GM13977 (cell line): ENCODE data around the gene ASPA.

Experiments used
- DNase-seq: peaks from one replicate; pipeline ENCODE4 v3.0.0; 2012; ENCODE audit warnings: low spot score
- in situ Hi-C: fragments of 300-500 bp; cut with MboI; formaldehyde crosslinking; loops from one replicate; pipeline ENCODE4 v1.12.0; 2022; ENCODE audit warnings: low sequenced_read_pairs, low pct_unique_long_range_greater_than_20kb, mixed read lengths, inconsistent platforms; ENCODE audit not compliant: unreplicated experiment
- TF ChIP-seq, protein P1 (sequence below): IDR thresholded peaks from 2 replicates; pipeline ENCODE4 v1.5.1; 2012; ENCODE audit warnings: mild to moderate bottlenecking, control low read depth; ENCODE audit not compliant: insufficient read depth; ENCODE audit errors: extremely low read depth, missing control alignments

ASPA gene

GRCh38 chr17:3528403-3528851 is 52.6 kb downstream of the ASPA start:
- in situ Hi-C loops: no loop called here
- TF ChIP-seq, protein P1, sequence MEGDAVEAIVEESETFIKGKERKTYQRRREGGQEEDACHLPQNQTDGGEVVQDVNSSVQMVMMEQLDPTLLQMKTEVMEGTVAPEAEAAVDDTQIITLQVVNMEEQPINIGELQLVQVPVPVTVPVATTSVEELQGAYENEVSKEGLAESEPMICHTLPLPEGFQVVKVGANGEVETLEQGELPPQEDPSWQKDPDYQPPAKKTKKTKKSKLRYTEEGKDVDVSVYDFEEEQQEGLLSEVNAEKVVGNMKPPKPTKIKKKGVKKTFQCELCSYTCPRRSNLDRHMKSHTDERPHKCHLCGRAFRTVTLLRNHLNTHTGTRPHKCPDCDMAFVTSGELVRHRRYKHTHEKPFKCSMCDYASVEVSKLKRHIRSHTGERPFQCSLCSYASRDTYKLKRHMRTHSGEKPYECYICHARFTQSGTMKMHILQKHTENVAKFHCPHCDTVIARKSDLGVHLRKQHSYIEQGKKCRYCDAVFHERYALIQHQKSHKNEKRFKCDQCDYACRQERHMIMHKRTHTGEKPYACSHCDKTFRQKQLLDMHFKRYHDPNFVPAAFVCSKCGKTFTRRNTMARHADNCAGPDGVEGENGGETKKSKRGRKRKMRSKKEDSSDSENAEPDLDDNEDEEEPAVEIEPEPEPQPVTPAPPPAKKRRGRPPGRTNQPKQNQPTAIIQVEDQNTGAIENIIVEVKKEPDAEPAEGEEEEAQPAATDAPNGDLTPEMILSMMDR: no peak
- no peak for DNase-seq

GRCh38 chr17:3528880-3529511 is 53.2 kb downstream of the ASPA start:
- in situ Hi-C loops: no loop called here
- DNase-seq: no peak
- TF ChIP-seq, protein P1: no peak

DNA sequence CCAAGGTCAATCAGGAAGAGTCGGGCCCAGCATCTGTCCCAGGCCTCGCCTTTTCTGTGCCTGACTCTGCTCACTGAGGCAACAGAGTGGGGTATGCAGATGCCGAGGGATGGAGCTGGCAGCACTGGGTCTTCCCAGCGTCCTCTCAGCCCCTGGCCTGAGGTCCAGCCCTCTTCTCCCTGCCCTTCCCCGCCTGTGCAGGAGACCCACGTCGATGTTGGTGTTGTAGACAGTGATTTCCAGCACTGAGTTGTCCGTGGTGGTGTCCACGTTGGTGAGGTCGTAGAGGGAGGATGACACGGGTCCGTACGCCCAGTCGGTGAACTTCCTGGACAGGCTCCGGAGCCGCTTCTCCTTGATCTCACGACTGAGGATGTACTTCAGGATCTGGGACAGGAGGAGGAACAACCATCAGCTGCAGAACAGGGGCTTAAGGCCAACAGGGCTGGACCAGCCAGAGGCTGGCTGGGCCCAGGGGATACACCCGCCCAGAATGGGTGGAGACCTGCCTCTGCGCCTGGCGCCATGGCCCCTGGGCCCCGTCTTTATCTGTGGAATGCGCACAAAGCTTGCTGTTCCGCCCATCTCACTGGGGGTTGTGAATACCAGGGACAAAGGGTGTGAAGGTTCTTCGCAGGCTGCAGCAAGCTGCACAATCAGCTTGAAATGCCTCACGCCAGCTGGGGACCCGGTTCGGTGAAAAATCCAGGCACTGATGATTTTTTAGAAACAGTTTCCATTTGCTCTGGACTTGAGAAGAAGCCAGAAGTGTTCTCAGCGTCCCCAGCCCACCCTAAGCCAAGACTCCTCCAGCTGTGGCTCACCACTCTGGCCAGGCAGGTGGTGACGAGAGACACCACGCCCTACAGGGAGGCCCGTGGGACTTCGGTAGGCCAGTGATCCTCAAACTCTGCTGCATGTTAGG is 54.3 kb downstream of the ASPA start:
- TF ChIP-seq, protein P1: no peak
- DNase-seq: no peak
- in situ Hi-C loops: no loop called here

GRCh38 chr17:3531266-3532101 is 55.7 kb downstream of the ASPA start:
- in situ Hi-C loops: no loop called here
- TF ChIP-seq, protein P1: no peak

DNA sequence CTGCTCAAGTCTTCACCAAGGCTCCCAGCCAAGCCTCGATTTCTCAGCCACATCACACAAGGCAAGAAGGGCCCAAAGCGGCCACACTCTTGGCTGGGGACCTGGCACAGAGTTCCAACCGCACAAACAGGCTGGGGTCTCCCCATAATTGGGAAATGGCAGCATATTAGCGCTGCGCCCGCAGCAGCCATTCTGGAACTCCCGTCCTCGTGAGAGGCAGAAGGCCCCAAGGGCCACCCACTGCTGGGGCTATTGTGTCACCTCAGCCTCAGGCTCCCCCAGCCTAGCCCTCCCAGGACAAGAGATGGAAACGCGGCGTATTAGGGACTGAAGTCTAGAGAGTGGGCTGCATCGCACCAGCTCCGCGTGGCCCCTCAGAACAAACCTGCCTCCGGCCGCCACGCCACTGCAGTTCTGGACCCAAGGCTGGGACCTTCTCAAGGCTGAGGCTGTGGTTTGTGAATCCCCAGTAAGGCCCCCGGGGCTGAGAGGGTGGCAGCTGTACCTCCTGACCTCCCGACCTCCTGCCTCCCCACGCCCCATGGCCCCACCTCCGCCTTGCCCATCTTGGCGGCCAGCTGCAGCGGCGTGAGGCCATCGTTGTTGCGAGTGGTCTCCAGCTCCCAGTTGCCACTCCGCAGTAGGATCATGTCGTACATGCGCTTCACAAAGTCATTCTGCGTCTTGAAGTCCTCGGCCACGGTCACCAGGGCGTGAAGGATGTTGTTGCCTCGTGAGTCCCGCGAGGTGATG is 56.5 kb downstream of the ASPA start:
- in situ Hi-C loops: no loop called here
- no peak for DNase-seq
- TF ChIP-seq, protein P1: no peak

More at GRCh38 chr17:3531266-3532101, 55.7 kb downstream of the ASPA start:
- no peak for DNase-seq

DNA sequence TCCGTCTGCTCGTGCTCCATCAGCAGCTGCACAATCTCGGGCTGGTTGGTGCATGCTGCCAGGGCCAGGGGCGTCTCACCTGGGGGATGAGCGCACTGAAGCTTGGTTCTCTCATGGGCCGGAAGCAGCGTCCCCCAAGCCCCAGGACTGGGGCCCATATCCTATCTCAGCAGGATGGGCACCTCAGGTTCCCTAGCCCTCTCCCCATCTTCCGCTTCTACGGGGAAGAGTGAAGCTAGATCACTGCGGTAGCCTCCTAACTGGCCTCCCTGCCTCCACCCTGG is 57.0 kb downstream of the ASPA start:
- DNase-seq: no peak
- in situ Hi-C loops: no loop called here
- TF ChIP-seq, protein P1: no peak
